ENCODE results near the gene TMEM89.
A peak's percentile ranks its signal among the peaks of the same experiment; 100 is the strongest.

Gene TMEM89

DNA sequence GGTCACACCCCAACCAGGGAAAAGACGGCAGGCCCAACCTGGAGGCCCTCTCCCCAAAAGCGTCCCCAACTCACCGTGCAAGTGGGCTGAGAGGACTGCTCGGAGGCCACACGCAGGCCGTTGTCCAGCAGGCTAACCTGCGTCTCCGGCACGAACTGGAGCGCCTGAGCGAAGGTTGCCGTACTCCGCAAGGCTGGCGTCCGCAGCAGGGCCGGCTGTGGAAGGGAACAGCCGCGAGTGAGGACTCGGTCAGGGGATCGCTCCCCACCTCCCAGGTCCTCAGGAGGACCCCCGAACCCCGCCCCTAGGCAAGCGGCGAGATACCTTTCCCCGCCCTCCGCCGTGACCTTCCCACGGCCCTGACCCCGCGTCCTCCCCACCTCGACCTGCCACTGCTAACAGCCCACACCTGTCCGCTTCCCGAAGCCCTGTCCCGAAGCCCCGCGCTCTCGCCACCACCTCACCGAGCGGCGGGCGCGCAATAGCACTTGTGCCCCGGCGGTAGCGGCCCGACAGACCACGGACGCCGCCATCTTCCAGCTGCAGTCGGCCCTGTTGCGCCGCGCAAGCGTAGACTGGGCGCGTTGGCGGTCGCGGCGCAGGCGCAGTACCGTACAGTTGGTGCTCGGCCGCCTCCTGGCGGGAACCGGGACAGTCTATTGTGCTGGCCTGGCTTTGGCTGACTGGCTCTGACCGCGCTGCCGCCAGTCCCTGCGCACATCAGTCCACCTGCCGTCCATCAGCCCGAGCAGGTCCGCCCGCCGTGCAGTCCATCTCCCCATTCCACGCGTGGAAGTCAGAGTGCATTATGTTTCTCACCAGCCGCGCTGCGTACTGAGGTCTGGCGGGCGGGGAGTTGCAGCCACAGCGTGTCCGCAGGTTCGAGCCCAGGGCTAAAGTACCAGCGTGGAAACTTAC, 12.2 kb downstream of the TMEM89 start, which contains the start of gene UQCRC1:
Gene UQCRC1 (minus strand): TSS at position 559 of the 918 bp plus-strand sequence. CDS start 26 bp downstream, at position 533.
- DNase-seq, result peak; percentile 93

DNA sequence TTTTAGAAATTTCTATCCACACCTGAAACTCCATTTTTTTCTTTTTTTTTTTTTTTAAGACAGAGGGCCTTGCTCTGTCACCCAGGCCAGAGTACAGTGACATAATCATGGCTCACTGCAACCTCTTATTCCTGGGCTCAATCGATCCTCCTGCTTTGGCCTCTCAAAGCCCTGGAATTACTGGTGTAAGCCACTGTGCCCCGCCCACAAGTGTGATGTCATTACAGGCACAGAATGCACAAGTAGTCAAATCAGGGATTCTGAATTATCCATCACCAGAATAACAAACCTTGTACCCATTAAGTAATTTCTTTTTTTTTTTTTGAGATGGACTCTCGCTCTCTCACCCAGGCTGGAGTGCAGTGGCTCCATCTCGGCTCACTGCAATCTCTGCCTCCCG, 14.1 kb downstream of the TMEM89 start:
- DNase-seq, result peak; percentile 23

DNA sequence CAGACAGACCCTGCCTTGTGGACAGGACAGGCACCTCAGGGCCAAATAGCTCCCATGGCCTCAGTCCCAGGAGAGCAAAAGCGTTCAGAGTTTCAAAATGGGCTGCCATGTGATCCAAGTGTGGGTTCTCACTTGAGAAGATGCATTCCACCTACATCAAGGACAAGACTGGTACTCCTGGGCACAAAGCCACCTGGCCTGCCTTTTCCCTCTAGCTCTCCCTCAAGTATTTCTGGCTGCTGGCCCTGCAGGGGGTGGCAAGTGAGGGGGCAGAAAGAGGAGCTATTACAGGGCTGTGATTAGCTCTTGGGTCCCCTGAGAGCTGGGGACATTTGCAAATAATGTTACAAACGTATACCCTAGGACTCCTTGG, 20.0 kb downstream of the TMEM89 start:
- DNase-seq, result no peak

DNA sequence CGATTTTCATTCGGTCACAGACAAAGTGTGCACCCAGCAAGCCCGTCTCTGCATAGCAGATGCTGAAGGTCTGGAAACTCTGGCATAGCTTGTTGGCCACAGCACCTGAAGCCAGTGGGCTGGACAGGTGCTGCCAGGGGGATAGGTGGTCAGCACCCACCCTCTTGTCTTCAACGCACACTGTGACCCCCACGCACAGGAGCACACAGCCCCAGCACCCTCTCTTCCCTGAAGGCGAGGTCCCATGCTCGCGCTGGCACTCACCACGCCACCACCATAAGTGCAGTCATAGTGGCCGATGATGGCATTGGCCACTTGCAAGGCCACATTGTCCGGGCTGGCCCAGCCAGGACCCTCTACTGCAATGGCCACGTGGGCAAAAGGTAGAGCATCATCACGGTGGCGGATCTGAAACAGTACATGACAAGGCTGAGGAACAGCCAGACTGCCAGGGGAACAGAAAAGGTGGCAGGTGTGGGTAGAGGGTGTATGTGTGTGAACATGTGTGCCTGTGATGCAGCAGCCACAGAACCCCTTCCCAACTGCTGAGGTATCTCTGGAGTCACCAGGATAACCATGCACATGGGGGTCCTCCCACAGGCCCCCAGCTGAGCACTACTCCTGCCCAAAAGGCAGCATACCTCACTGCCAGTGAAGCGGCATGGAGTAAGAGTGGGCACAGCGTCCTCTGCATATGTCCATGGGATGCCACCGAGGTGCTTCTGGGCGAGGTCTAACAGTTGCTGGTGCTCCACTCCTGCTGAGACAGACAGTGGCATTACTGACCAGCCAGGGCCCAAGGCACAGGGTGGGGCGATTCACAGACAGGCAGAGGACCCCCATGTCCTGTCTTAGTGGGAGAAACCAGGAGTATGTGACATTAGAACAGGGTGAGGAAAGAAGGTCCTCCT, 20.6 kb downstream of the TMEM89 start:
- no peak for DNase-seq

DNA sequence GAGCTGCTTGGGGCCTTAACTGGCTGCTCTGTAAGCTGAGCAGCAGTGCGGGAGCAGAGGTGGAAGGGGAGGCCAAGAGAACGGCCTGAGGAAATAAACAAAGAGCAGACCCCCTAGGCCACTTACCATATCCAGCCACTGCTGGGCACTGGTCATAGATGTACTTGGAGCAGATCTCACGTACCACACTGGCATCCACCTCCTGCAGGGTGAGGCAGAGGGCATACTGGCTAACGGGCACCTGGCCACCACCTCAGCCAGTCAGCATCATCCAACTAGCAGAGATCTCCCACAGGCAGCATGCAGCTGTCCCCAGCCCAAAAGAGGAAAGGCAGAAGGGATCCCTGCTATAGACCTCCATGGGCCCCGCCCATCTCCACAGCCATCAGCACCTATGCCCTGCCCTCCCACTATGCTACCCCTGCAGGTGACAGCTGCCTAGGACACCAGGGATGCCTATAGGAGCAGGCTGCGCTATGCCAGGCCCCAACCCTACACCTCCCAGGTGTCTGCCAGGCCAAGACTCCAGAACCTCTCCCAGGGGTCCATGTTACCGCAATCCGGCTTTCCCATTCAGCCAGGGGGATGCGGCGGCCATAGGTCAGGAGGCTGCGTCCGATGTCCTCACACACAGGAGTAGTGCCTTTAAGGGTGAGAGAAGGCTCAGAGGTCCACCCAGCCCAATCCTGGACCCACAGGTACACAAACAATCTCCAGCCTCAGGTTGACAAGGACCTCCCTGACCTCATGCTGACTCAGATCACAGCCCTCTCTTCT, 21.9 kb downstream of the TMEM89 start:
- DNase-seq, result no peak

DNA sequence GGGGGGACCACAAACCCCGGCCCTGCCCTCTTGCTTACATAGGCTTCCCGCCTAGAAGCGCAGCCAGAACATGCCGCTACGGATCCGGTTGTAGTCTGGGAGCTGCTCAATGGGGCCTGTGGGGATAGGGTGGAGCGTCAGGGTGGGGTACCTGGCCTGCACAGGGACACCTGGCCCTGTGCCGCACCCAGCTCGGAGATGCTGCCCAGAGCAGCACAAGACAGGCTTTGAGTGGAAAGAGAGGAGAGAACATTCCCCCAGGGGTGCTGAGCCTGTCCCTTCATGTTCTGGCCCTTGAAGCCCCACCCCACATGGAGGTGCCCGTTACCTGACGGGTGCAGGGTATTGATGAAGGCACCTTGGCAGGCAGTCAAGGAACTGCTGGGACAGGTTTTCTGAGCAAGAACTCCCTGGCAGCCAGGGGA, 22.5 kb downstream of the TMEM89 start:
- no peak for DNase-seq

DNA sequence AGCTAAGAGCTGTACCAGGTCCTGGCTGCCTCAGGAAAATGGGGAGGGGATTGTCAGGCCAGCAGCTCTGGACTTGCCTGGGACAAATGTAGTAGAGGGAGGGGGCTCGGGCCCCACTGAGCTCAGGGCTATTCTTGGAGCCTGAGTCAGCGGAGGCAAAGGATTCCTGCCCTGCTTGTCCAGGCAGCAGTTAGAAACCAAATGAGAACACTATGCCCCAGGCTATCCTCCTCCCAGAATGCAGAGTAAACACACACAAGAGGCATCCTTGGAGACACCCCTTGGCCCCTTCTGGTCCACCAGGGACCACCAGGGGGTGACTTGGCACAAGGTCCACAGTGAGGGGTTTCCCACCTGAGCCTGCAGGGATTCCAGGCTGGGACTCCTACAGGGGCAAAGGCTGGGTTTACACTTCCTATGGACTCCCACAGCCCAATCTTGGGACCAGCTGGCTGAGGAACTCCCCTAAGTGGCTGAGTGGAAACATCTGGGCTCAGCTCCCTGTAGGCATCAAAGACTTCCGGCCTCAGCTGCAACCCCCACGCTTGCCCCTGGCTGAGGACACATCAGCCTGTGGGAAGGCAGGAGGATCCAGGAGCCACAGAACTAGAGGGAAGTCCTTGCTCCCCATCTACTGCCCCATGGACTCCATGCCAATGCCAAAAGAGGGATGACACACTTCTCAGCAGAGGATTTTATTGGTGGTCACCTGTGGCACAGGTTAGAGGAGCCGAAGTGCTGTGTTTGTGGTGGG, 23.1 kb downstream of the TMEM89 start:
- DNase-seq, result no peak

DNA sequence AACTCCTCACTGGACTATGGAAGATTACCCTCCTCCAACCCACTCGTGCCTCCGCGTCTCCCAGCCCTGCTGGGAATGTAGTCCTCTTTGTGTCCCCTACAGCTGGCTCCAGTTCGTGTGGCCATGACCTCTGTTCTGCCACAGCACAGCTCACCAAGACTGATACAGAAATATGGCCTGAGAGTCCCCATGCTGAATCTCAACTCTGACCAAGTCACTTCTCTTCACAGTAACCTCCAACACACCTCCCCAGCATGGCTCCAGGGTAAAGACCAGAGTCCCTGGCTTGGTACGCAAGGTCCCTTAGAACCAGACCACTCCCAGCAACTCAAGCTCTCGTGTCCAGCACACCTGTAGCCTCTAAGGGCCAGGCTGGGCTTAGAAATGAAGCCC, 24.2 kb downstream of the TMEM89 start:
- DNase-seq, result no peak

DNA sequence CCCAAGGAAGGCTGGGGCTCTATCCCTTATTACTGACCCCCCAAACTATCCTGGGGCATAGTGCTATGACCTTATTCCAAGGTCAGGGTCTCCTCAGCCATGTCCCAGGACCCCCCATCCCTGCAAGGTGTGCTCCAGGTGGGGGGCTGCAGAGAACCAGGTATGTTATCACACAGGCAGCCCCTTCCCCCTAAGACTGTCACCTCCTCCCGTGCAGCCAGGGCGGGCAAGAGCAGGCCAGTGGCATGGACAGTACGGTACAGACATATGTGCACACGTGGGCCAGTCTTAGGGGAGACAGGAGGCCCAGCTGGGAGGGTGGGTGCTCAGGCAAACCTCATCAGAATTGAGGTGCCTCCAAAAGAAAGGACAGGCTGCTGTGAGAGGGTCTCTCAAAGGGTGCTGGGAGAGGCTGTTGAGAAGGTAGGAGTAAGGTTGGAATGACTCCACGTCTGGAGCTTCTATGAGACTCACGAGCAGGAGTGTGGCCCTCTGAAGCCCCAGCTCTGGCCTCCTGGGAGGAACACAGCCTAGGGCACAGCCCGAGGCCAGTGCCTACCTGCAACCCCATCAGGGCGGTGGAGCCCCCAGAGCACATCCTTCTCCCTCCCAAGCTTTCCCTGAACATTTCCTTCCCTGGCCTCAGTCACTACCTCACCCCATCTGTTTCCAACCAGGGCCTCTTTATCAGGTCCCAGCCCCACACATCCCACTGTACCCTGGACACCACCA, 24.7 kb downstream of the TMEM89 start:
- no peak for DNase-seq

DNA sequence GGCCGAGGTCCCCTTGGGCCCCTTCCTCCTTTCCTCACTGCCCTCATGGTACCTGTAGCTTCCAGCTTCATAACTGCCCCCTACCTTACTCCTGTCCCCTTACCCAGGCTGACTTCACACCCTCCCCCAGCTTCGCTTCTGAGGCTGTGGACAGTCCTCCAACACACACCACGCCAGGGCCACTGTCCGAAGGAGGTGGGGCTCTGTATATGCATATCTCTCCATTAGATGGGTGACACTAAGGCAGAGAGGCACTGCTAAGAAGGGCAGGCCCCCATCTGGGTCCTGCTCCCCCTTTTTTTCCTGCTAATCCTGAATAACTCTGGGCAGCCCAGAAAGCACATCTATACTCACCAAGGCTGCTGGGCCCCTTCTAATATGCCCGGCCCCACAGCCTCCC, 25.4 kb downstream of the TMEM89 start:
- no peak for DNase-seq

DNA sequence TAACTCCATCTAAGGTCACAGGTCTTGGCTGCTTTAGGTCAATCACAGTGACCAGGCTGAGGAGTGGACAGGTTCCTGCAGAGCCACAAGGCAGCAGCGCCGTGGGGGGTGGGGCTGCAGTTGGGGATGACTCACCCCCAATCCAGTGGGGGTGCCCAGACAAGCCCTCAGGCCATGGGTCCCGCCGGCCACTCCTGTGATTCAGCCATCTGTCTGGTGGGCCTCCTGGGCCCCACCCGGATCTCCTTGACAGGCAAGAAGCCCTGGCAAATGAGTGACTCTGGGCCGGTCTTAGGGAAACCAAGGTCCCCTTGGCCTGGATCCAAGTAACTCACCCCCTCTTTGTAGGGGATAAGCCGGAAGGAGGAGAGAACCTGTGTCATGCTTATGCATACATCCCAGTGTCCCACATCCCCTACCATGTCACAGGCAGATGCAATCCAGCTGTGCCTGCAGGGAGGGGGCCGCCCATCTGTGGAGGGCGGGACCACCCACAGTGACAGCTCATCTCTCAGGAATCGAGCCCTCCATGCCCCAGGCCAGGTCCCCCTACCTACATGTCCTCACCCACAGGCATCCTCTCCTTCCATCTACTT, 25.9 kb downstream of the TMEM89 start:
- peak; percentile 34 for DNase-seq

DNA sequence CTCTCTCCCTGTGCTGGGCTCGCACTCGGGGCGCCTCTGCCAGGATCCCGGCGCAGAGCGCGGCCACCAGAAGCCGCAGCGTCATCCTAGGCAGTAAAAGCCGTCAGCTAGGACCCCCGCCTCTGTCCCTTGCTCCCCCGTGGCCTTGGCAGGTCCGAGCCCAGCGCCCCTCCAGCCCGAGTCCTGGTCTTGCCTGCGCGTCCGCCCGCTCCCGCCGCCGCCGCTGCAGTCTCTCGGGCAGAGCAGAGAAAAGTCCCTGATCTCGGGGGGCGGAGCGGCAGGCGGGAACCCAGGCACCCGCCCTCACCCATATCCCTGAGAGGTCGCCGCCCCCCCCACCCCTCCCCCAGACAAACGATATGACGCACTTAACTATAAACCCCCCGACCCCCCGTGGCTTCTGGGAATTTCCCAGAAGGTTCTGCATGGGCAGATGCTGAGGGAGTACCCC, 26.5 kb downstream of the TMEM89 start, which contains the start of gene COL7A1:
Gene COL7A1 (minus strand): TSS at position 255 of the 451 bp plus-strand sequence. CDS start 170 bp downstream, at position 85.
- no peak for DNase-seq

DNA sequence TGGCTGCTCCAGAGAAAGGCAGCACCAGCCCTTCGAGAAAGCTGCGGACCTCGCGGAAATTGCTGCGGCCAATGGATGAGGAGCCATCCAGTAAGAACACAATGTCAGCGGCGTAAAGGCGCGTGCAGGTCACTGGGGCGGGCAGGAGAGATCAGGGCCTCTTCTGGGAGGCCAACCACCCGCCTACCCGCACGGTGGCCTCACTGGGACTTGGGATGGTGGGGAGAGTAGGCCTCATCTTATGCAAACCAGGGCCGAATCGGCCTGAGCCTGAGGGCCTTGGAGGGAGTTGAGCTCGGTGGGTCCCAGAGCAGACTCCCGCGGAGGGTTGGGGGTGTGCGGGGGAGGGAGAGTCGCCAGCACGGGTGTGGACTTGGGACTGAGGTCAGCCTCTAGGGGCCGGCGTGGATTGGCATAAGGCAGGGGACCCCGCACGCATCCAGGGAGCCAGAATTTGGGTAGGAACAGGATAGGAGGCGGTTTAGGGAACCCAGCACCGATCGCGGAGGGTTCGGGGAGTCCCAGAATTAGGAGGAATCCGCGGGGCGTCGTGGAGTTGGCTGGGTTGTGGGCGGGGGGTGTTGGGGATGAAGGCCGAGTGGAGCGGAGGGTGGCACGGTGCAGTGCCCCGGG, 27.0 kb downstream of the TMEM89 start:
- no peak for DNase-seq

DNA sequence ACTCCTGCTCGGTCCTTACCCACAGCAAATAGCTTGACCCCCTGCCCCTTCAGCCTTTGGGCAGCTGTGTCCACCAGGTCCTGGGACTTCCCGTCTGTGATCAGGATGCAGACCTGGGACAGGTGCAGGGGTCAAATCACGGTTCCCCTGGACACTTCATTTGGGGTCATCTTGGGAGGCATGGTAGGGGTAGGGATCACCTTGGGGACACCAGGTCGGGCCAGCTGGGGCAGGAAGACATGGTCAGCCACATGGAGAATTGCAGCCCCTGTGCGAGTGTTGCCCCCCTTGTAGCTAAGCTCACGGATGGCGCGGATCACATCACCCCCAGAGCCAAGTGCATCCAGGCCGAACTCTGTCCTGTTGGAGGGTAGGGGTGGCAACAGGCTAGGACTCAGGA, 28.2 kb downstream of the TMEM89 start:
- no peak for DNase-seq

DNA sequence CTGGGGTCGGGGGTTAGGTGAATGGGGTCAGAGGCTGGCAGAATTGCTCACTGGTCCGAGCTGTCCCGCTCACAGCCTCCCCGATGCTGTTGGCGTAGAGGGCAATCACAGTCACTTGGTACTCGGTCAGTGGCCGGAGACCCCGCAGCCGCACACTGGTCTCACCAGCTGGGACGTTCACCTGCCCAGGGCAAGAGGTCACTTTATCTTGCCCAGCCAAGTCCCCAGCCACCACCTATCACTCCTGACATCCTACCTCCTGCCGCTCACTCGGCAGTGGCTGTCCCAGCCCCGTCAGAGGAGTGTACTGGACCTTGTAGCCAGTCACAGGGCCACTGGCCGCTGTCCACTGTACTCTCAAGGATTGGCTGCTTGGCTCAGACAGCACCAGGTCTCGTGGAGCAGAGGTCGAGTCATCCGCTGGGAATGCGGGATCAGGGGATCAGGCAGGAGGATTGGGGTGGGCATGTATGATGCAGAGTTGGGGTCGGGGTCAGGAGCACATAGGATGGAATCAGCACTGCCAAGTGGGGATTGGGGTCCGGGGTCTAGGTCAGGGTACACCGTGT, 29.0 kb downstream of the TMEM89 start:
- DNase-seq, result no peak

DNA sequence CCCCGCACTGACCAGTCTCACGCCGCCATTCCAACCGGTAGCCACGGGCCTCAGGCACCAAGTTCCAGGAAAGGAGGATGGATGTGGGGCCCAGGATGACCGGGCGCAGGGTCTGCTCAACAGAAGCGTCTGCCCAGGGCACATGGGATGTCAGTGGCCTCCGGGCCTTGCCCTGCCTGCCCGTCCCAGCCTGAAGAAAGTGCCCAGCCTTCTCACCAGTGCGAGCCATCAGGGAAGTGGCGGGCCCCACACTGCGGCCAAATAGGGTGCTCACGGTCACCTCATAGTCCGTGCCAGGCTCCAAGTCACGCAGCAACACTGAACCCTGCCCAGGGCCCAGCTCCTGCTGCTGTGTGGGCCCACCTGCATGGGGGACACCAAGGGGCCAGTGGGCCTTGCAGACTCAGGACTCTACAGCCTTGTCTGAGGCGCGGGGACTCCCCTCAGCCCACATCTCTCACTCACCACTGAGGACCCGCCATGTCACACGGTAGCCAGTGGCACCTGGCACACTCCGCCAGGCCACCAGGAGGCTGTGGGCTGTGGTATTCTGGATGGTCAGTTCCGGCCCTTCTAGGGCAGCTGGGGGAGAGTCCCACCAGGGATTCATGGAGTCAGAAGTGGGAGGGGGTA, 29.6 kb downstream of the TMEM89 start:
- DNase-seq, result no peak

DNA sequence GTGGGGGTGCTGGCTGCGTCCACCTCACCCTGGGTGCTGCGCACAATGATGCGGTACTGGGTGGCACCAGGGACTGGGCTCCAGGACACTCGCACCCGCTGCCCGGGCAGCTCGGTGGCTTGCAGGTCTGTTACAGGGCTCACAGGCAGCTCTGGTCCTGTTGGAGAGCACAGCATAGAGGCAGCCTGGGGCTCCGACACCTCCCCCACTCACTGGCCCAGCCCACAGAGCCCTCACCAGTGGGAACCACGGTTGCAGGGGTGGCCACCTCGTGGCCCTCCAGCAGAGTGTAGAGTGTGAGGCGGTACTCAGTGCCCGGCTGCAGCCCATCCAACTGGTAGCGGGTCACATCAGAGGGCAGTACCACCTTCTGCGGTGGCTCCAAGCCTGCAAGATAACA, 30.1 kb downstream of the TMEM89 start:
- no peak for DNase-seq

DNA sequence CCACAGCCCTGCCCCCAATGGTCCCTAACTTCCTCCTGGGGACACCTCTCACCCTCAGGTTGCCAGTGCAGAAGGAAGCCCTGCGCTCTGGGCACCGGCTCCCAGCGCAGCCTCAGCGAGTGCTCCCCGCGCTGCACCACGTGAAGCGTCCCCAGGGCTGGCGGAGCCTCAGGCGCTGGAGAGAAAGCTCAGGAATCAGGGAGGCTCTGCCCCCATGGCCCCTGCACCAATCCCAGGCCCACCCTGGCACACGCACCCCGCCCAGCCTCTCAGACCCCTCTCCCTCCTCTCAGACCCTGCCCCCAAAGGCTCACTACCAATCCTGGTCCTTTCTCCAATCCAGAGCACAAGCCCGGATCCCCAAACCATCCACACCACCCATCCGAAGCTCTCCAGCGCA, 33.3 kb downstream of the TMEM89 start:
- DNase-seq, result peak; percentile 3

DNA sequence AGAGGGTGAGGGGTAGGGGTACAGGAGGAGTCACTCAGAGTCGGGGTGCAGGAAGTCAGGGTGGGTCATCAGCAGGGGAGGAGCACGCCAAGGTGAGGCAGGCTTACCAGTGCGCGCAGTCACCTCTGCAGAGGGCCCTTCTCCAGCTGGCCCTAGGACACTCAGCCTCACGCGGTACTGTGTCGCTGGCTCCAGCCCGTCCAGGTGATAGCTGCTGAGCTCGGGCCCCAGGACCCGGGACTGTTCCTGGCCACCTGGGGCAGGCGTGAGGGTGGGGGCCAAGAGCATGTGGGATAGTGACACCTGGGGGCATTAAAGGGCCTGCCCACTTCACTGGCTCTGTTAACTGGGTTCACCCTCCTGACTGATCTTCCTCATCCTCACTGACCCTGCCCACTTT, 33.9 kb downstream of the TMEM89 start:
- no peak for DNase-seq

All from NCI-H82 (cell line).